ACC112 (cell line): ENCODE measurements around the gene SLC48A1.

Source experiments
- H2AFZ ChIP-seq: fragments of 200-600 bp; sonication (generic); one replicate; pipeline ENCODE4 v1.6.0; 2017; ENCODE audit warnings: antibody characterized with exemption, low read length; ENCODE audit not compliant: unreplicated experiment
- H3K27ac ChIP-seq: fragments of 200-600 bp; sonication (generic); 2 replicates; pipeline ENCODE4 v1.5.1; 2014; ENCODE audit warnings: low read depth, mild to moderate bottlenecking, antibody characterized with exemption, low read length, moderate library complexity
- H3K27me3 ChIP-seq: fragments of 200-600 bp; sonication (generic); 2 replicates; pipeline ENCODE4 v1.6.1; 2014; ENCODE audit warnings: mild to moderate bottlenecking, antibody characterized with exemption, low read length, moderate library complexity, mixed read lengths; ENCODE audit not compliant: insufficient read depth
- H3K36me3 ChIP-seq: fragments of 200-600 bp; sonication (generic); 2 replicates; pipeline ENCODE4 v1.6.1; 2016; ENCODE audit warnings: mild to moderate bottlenecking, antibody characterized with exemption, low read length, moderate library complexity, mixed read lengths; ENCODE audit not compliant: insufficient read depth
- H3K4me1 ChIP-seq: fragments of 200-600 bp; sonication (generic); one replicate; pipeline ENCODE4 v1.6.1; 2016; ENCODE audit warnings: low read length, mixed read lengths; ENCODE audit not compliant: insufficient read depth, unreplicated experiment, control insufficient read depth
- H3K4me3 ChIP-seq: fragments of 200-600 bp; sonication (generic); 2 replicates; pipeline ENCODE4 v1.5.1; 2014; ENCODE audit warnings: mild to moderate bottlenecking, low read depth, low read length
- H3K79me2 ChIP-seq: fragments of 200-600 bp; sonication (generic); one replicate; pipeline ENCODE4 v1.6.0; 2016; ENCODE audit warnings: low read length; ENCODE audit not compliant: control insufficient read depth, unreplicated experiment, insufficient read depth

SLC48A1 gene

GRCh38 chr12:47772094-47772660 lies 861 bp upstream of the SLC48A1 start:
- H3K79me2 ChIP-seq: no peaks in the 10 kb centered on the region
- peaks cover 38% of the 10 kb centered on the region for H3K4me1 ChIP-seq
- no peak overlapping the region for H3K27ac ChIP-seq
- no peaks in the 10 kb centered on the region for H3K27me3 ChIP-seq
- H3K36me3 ChIP-seq: no peaks in the 10 kb centered on the region
- no peak overlapping the region for H2AFZ ChIP-seq
- peak overlapping the region; percentile 88; the same call in 1 of the 2 replicates for H3K4me3 ChIP-seq

- Histone ChIP-seq H3K27ac (no peak overlapping the region), H2AFZ (no peak overlapping the region), H3K4me1 (peaks cover 43% of the 10 kb centered on the region), H3K79me2 (no peaks in the 10 kb centered on the region), H3K4me3 (peak overlapping the region; percentile 88), H3K27me3 (no peaks in the 10 kb centered on the region), H3K36me3 (no peaks in the 10 kb centered on the region)
Measured at GRCh38 chr12:47772738-47773061, 338 bp upstream of the SLC48A1 start.

- Histone ChIP-seq H3K27ac (no peak overlapping the region), H3K4me3 (peak overlapping the region; percentile 88), H3K4me1 (peaks cover 40% of the 10 kb centered on the region), H3K79me2 (no peaks in the 10 kb centered on the region), H2AFZ (no peak overlapping the region), H3K36me3 (no peaks in the 10 kb centered on the region), H3K27me3 (no peaks in the 10 kb centered on the region)
Measured at GRCh38 chr12:47773858-47774580, 981 bp downstream of the SLC48A1 start.

- no peak overlapping the region for H3K27ac ChIP-seq
- H3K4me1 ChIP-seq: peaks cover 40% of the 10 kb centered on the region
- H3K36me3 ChIP-seq: no peaks in the 10 kb centered on the region
- no peak overlapping the region for H3K4me3 ChIP-seq
- no peaks in the 10 kb centered on the region for H3K27me3 ChIP-seq
- no peak overlapping the region for H2AFZ ChIP-seq
- H3K79me2 ChIP-seq: no peaks in the 10 kb centered on the region
Measured at GRCh38 chr12:47774663-47775062, 1.6 kb downstream of the SLC48A1 start.

GRCh38 chr12:47775100-47775911 lies 2.3 kb downstream of the SLC48A1 start:
- H2AFZ ChIP-seq: no peak overlapping the region
- H3K4me3 ChIP-seq: no peak overlapping the region
- H3K36me3 ChIP-seq: no peaks in the 10 kb centered on the region
- H3K79me2 ChIP-seq: no peaks in the 10 kb centered on the region
- no peaks in the 10 kb centered on the region for H3K27me3 ChIP-seq
- peaks cover 38% of the 10 kb centered on the region for H3K4me1 ChIP-seq
- H3K27ac ChIP-seq: peak overlapping the region; percentile 86

- Histone ChIP-seq H3K27me3 (no peaks in the 10 kb centered on the region), H3K4me3 (no peak overlapping the region), H3K36me3 (no peaks in the 10 kb centered on the region), H3K4me1 (peaks cover 36% of the 10 kb centered on the region), H2AFZ (no peak overlapping the region), H3K27ac (peak overlapping the region; percentile 86), H3K79me2 (no peaks in the 10 kb centered on the region)
Measured at GRCh38 chr12:47776471-47777143, 3.6 kb downstream of the SLC48A1 start.

GRCh38 chr12:47777151-47777550 lies 4.1 kb downstream of the SLC48A1 start:
- Histone ChIP-seq H3K36me3 (no peaks in the 10 kb centered on the region), H3K79me2 (no peaks in the 10 kb centered on the region), H3K27ac (peak overlapping the region; percentile 86), H3K4me1 (peaks cover 36% of the 10 kb centered on the region), H3K27me3 (no peaks in the 10 kb centered on the region), H2AFZ (no peak overlapping the region), H3K4me3 (no peak overlapping the region)

GRCh38 chr12:47777741-47778558 lies 4.9 kb downstream of the SLC48A1 start:
- Histone ChIP-seq H3K36me3 (no peaks in the 10 kb centered on the region), H2AFZ (no peak overlapping the region), H3K27ac (peak overlapping the region; percentile 86), H3K4me3 (no peak overlapping the region), H3K27me3 (no peaks in the 10 kb centered on the region), H3K79me2 (no peaks in the 10 kb centered on the region), H3K4me1 (peaks cover 36% of the 10 kb centered on the region)

- no peaks in the 10 kb centered on the region for H3K27me3 ChIP-seq
- no peaks in the 10 kb centered on the region for H3K79me2 ChIP-seq
- peaks cover 36% of the 10 kb centered on the region for H3K4me1 ChIP-seq
- no peak overlapping the region for H3K4me3 ChIP-seq
- H2AFZ ChIP-seq: no peak overlapping the region
- H3K36me3 ChIP-seq: no peaks in the 10 kb centered on the region
- H3K27ac ChIP-seq: no peak overlapping the region
Measured at GRCh38 chr12:47778881-47779280, 5.8 kb downstream of the SLC48A1 start.
